Epithelial cell of esophagus (primary cell): ENCODE results near the gene EXOC6B.

Experiments
- DNase-seq: peaks from one replicate; pipeline ENCODE4 v3.0.0; 2010; ENCODE audit warnings: low read depth
- H3K4me3 ChIP-seq: 2 replicates; pipeline ENCODE4 v1.5.1; 2011; ENCODE audit warnings: mild to moderate bottlenecking, low read length, control low read depth
- CTCF ChIP-seq: IDR thresholded peaks from 2 replicates; pipeline ENCODE4 v1.5.1; 2011; ENCODE audit warnings: low read depth, mild to moderate bottlenecking, low read length, control low read depth, inconsistent platforms; ENCODE audit not compliant: insufficient read depth; ENCODE audit errors: missing control alignments

The EXOC6B gene

GRCh38 chr2:72413716-72414115 lies 412.1 kb downstream of the EXOC6B start:
- no peak overlapping the region for H3K4me3 ChIP-seq
- no peak for TF ChIP-seq CTCF
- DNase-seq: no peak

DNA sequence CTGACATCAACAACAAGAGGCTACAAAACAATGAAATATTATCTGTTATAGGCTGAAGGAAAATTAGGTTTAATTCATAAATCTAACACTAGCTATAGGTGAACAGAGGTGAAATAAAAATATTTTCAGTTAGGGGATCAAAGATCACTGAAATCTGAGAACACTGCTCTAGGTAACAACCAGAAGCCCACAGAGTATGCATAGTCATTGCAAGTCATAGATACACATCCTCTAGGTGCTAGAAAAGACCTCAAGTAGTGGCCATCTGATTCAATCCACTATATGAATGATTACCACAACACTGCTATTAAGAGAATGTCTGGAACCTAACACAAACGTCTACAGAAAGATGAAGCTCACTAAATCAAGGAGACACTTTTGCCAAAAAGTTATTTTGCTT lies 413.6 kb downstream of the EXOC6B start:
- TF ChIP-seq CTCF: no peak
- DNase-seq: no peak
- no peak overlapping the region for H3K4me3 ChIP-seq

- no peak for TF ChIP-seq CTCF
- no peak for DNase-seq
These were observed 426.0 kb downstream of the EXOC6B start for GRCh38 chr2:72399879-72400278.

GRCh38 chr2:72395096-72395495 lies 430.7 kb downstream of the EXOC6B start:
- H3K4me3 ChIP-seq: no peak overlapping the region
- no peak for DNase-seq
- no peak for TF ChIP-seq CTCF

More at GRCh38 chr2:72399879-72400278, 426.0 kb downstream of the EXOC6B start:
- no peak overlapping the region for H3K4me3 ChIP-seq

- no peak for DNase-seq
- TF ChIP-seq CTCF: no peak
- no peak overlapping the region for H3K4me3 ChIP-seq
These were observed 431.2 kb downstream of the EXOC6B start for GRCh38 chr2:72394541-72395070.

GRCh38 chr2:72389447-72389846 lies 436.4 kb downstream of the EXOC6B start:
- TF ChIP-seq CTCF: no peak
- DNase-seq: no peak
- H3K4me3 ChIP-seq: no peak overlapping the region

- H3K4me3 ChIP-seq: no peak overlapping the region
- no peak for DNase-seq
- no peak for TF ChIP-seq CTCF
These were observed 437.6 kb downstream of the EXOC6B start for GRCh38 chr2:72388263-72388662.
